Right lobe of liver (tissue), 4 donors: Measurements from ENCODE around the gene WRNIP1.

Experiments used
- CTCF ChIP-seq, 4 donors: fragments of 200-600 bp in 3 of 4; fragments of 450-650 bp in 1 of 4; IDR thresholded peaks; one replicate each; pipeline versions ENCODE4 v1.5.1 to v1.8.0; 2016 to 2022; ENCODE audit warnings: antibody characterized with exemption in 4 of 4, mild to moderate bottlenecking in 2 of 4
- POLR2A ChIP-seq: fragments of 450-650 bp; IDR thresholded peaks from one replicate; pipeline ENCODE4 v1.6.1; 2017; ENCODE audit warnings: antibody characterized with exemption, mild to moderate bottlenecking
- donor health status: DM: no; HTN: no; CAD: no.
- donor health status: DM: no; HTN: no; CAD: no.
- donor health status: DM: no; HTN: yes; CAD: no.

GRCh38 chr6:2718334-2719092 is 46.7 kb upstream of the WRNIP1 start:
- TF ChIP-seq CTCF (IDR thresholded peaks at IDR 0.05) = no peak
- no peak for TF ChIP-seq POLR2A
